ENCODE measurements around the gene CCL26.
"Not testable (repeated sequence)": the region's sequence is repeated elsewhere in the genome, so short reads cannot be mapped to it uniquely, and the experiment has no call there.

Gene CCL26

GRCh38 chr7:75792567-75792966, 20.6 kb upstream of the CCL26 start:
- not testable (repeated sequence) for DNase-seq (ENCODE audit: low read depth)

DNA sequence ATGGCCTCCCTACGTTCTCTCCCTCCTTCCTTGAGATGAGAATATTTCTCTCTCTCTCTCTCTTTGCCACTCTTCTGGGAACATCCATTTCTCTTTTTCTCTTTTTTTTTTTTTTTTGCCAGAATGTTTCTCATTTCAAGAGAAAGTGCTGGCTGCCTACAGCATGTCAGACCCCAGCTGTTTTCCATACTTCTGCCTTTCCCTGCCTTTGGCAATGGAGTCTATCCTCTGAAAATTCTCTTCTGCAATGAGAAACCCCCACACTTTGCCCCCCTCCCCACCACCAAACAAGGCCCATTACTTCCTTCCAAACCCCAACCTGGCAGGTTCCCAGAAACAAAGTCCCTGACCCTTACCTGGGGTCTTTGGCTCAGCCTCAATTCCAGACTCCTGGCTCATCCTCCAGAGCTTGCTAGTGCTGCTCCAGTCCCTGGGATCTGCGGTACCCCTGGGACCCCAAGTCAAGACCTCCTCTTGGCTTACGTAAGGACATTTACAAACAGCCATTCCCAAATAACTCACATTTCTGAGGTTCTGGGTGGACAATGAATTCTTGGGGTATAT, 17.4 kb upstream of the CCL26 start:
- DNase-seq (ENCODE audit: low read depth): no peak

GRCh38 chr7:75788154-75788847, 16.3 kb upstream of the CCL26 start:
- not testable (repeated sequence) for DNase-seq (ENCODE audit: low read depth)

GRCh38 chr7:75783058-75783457, 11.0 kb upstream of the CCL26 start:
- DNase-seq (ENCODE audit: low read depth): not testable (repeated sequence)

GRCh38 chr7:75780647-75781273, 8.7 kb upstream of the CCL26 start:
- not testable (repeated sequence) for DNase-seq (ENCODE audit: low read depth)

GRCh38 chr7:75779516-75779915, 7.5 kb upstream of the CCL26 start:
- DNase-seq (ENCODE audit: low read depth): not testable (repeated sequence)

DNA sequence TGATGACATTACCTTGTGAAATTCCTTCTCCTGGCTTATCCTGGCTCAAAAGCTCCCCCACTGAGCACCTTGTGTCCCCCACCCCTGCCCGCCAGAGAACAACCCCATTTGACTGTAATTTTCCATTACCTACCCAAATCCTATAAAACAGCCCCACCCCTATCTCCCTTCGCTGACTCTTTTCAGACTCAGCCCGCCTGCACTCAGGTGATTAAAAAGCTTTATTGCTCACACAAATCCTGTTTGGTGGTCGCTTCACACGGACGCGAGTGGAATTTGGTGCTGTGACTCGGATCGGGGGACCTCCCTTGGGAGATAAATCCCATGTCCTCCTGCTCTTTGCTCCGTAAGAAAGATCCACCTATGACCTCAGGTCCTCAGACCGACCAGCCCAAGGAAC, 7.0 kb upstream of the CCL26 start:
- not testable (repeated sequence) for DNase-seq (ENCODE audit: low read depth)

GRCh38 chr7:75776295-75776971, 4.4 kb upstream of the CCL26 start:
- DNase-seq (ENCODE audit: low read depth): peak; percentile 87

DNA sequence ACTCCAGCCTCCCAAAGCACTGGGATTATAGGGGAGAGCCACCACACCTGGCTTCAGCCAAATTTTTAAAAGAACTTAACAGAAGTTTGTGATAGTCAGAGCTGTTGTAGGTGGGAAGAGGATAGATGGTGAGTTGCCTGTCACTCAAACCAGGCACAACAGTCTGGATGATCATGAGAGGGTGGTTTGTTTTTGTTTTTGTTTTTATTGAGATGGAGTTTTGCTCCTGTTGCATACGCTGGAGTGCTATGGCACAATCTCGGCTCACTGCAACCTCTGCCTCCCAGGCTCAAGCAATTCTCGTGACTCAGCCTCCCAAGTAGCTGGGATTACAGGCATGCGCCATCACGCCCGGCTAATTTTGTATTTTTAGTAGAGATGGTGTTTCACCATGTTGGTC, 1.9 kb upstream of the CCL26 start:
- not testable (repeated sequence) for DNase-seq (ENCODE audit: low read depth)

GRCh38 chr7:75771224-75771623, 787 bp downstream of the CCL26 start:
- peak; percentile 76 for DNase-seq (ENCODE audit: low read depth)

- peak; percentile 56 for DNase-seq (ENCODE audit: low read depth)
Measured at GRCh38 chr7:75762350-75762917, 9.6 kb downstream of the CCL26 start.

DNA sequence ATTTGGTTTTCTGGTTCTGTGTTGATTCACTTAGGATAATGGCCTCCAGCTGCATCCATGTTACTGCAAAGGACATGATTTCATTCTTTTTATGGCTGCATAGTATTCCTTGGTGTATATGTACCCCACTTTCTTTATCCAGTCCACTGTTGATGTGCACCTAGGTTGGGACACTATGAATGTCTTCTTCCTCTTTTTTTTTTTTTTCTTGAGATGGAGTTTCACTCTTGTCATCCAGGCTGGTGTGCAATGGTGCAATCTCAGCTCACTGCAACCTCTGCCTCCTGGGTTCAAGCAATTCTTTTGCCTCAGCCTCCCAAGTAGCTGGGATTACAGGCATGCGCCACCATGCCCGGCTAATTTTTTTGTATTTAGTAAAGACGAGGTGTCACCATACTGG, 10.2 kb downstream of the CCL26 start:
- not testable (repeated sequence) for DNase-seq (ENCODE audit: low read depth)

DNA sequence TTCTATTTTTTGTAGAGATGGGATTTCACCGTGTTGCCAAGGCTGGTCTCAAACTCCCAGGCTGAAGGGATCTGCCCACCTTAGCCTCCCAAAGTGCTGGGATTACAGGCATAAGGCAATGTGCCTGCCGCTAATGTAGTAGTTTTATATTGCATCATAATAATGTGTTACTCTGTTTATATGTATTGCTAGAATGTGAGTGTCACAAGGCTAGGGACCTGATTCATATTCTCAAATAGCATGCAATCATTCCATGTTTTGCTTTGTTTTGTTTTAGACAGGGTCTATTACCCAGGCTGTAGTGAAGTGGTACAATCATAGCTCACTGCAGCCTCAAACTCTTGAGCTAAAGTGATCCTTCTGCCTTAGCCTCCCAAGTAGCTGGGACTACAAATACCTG, 13.5 kb downstream of the CCL26 start:
- DNase-seq (ENCODE audit: low read depth): no peak

GRCh38 chr7:75757860-75758259, 14.2 kb downstream of the CCL26 start:
- no peak for DNase-seq (ENCODE audit: low read depth)

DNA sequence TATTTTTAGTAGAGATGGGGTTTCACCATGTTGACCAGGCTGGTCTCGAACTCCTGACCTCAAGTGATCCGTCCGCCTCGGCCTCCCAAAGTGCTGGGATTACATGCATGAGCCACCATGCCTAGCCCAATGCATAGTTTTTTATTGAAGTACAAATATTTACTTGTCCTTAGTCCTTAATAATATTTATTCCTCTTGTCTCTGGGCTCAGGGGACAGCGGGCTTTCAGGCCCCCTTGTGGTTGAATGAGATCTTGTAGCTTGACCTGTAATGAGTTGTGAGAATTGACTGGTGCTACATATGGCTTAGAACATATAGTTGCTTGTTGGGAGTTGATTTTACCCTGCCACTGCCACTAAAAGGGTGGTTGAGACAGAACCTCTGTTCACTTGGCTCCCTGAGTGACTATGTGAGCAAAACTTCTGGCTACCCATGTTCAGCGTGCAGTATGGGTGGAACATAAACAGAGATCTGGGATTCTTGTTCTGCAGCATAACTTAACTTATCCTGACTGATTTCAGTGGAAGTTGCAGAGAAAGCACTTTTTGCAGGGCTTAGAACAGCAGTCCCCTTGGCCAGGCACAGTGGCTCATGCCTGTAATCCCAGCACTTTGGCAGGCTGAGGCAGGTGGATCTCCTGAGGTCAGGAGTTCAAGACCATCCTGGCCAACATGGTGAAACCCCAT, 14.9 kb downstream of the CCL26 start:
- no peak for DNase-seq (ENCODE audit: low read depth)

DNA sequence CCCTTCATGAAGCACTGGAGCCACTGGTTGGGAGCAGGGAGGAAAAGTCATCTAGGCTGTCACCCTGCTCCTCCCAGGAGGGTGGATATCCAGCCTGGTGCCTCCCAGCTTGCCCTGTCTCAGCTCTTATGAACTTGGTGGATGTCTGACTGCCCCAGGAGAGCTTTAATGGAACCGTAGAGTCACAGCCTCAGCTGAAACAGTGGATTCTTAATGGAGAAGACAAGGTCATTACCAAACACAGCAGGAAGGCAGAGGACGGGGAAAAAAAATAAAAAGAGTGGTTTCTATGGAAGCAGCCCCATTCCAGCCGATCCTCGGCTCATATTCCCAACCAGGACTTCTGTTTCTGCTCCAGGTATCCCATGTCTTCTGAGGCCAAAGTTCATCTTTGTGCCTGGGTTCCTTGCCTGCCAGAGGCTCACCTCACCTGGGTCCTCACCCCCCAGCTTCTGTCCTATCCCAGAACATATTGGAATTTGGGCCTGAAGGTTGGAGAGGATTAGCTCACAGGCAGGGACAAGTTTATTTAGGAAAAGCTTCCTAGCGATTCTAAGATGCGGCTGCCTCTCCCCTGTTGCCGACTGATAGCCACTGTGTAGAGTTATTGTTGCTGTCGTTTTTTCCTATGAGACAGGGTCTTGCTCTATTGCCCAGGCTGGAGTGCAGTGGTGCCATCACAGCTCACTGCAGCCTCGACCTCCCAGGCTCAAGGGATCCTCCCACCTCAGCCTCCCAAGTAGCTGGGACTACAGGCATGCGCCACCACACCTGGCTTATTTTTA, 15.6 kb downstream of the CCL26 start:
- no peak for DNase-seq (ENCODE audit: low read depth)

- DNase-seq (ENCODE audit: low read depth): no peak
Measured at GRCh38 chr7:75743455-75743859, 28.6 kb downstream of the CCL26 start.

DNA sequence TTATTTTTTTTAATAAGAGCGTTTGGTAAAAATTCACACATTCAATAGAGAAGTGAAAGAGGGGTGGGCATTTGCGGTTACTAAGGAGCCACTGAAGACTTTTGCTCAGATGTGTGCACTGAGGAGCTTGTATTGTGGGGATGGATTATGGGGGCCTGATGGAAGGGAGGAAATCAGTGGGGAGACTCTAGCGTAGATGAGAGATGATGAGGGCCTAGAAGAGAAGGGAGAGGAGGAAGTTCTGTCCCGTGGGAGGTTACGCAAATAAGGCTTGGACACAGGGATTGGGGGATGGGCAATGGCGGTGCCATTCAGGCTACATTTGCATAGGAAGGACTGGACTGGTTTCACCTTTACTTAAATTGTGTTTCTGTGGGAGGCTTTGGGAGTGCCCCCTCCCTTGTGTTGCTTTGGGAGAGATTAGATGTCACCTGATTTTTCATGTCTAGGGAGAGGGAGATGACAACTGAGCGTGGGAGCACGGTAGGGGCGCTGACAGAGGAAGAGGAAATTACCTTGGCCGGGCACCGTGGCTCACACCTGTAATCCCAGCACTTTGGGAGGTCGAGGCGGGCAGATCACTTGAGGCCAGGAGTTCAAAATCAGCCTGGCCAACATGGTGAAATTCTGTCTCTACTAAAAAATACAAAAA, 31.0 kb downstream of the CCL26 start:
- no peak for DNase-seq (ENCODE audit: low read depth)

DNA sequence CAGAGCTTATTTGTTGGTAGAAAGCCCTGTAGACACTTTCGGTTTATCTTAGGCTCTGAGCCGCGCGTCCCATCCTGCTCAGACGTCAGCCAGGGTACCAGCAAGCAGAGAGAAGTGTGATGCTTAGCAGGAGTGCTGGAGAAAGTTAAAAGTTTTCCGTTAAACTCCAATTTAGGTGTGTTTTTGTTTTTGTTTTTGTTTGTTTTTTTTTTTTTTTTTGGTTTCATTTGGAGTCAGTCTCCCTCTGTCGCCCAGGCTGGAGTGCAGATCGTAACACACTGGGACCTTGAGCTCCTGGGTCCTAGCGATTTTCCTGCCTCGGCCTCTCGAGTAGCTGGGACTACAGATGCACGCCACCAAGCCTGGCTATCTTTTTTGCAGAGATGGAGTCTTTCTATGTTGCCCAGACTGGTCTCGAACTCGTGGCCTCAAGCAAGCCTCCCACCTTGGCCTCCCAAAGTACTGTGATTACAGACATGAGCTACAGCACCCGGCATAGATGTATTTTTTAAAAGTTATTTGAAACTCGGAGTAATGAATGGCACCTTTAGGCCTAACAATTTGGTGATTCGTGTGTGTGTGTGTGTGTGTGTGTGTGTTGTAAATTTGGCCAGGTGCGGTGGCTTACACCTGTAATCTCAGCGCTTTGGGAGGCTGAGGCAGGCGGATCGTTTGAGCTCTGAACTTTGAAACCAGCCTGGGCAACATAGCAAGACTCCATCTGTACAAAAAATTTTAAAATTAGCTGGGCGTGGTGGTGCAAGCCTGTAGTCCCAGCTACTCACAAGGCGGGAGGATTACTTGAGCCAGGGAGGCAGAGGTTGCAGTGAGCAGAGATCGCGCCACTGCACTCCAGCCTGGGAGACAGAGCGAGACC, 32.0 kb downstream of the CCL26 start:
- no peak for DNase-seq (ENCODE audit: low read depth)
